Measurements from ENCODE around the gene TRIP13.

Gene TRIP13

DNA sequence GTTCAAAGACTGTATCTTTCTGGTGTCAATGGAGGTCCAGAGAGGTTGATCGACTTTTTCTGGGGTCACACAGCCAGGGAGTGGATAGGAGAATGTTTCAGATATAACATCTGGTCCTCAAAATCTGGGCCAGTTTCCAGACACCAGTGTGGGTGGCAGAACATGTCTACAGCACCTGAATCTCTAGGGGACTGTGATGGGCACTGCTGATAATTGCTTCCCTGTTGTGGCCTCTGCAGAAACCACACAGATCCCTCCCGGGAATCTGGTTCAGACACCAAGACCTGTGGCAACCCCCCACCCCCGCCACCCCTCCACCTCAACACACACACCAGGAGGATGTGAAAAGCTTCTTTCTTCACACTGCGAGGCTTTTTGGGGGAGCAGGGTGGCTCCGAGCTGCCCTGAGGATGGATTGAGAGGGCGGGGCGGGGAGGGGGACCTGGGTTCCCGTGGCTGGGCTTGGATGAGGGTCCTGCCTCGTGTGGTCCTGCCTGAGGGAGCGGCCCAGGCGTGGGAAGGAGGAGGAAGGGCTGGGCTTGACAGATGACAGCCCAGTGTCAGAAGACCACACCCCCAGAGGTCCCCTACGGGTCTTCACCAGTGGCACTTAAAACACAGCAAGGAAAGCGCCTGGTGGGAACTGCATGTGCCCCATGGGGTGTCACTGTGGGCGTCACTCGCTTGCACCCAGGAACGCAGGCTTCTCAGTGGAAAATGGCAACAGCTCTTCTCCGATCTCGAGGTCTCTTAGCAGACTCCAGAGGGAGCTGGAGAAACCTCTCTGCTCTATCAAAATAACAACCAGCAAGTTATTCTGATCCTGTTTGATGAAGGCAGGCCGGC, 55.2 kb downstream of the TRIP13 start:
- Histone ChIP-seq H3K9me3 (ENCODE audit: control insufficient read depth, insufficient read depth, low read depth, low read length) (no peaks in the 10 kb centered on the region), H3K4me1 (ENCODE audit: control insufficient read depth, insufficient read depth, low read length) (peaks cover 9% of the 10 kb centered on the region; the same call in 1 of the 2 replicates), H3K36me3 (ENCODE audit: control insufficient read depth in 2 of 2, insufficient read depth in 1 of 2, low read length in 2 of 2) (no peaks in the 10 kb centered on the region), H3K27ac (ENCODE audit: extremely low read depth, low read depth, low read length) (no peak overlapping the region), H3K4me3 (ENCODE audit: low read depth, low read length) (no peak overlapping the region)
- TF ChIP-seq ZNF768 (tag by site-specific recombination; IDR thresholded peaks at IDR 0.05) (0 out of 2 replicates have a peak, but pooled peaks have one; percentile 38), ZIC2 (tag by site-specific recombination; IDR thresholded peaks at IDR 0.05) (peak; percentile 79), ZBTB17 (tag by site-specific recombination; IDR thresholded peaks at IDR 0.05) (0 out of 2 replicates have a peak, but pooled peaks have one; percentile 19), ZNF174 (tag by site-specific recombination; IDR thresholded peaks at IDR 0.05) (no peak)
- TF ChIP-seq, protein P1, sequence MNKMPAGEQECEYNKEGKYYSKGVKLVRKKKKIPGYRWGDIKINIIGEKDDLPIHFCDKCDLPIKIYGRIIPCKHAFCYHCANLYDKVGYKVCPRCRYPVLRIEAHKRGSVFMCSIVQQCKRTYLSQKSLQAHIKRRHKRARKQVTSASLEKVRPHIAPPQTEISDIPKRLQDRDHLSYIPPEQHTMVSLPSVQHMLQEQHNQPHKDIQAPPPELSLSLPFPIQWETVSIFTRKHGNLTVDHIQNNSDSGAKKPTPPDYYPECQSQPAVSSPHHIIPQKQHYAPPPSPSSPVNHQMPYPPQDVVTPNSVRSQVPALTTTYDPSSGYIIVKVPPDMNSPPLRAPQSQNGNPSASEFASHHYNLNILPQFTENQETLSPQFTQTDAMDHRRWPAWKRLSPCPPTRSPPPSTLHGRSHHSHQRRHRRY (tag by site-specific recombination; IDR thresholded peaks at IDR 0.05), result no peak
- POLR2A ChIA-PET, result no interaction called here
- CTCF ChIA-PET, result interaction anchor here (0.6 to 3.4 kb wide), 9 partner anchors 20 to 226 kb away, joined by 3 to 14 read pairs (median 4); no protein-coding TSS in a partner anchor

DNA sequence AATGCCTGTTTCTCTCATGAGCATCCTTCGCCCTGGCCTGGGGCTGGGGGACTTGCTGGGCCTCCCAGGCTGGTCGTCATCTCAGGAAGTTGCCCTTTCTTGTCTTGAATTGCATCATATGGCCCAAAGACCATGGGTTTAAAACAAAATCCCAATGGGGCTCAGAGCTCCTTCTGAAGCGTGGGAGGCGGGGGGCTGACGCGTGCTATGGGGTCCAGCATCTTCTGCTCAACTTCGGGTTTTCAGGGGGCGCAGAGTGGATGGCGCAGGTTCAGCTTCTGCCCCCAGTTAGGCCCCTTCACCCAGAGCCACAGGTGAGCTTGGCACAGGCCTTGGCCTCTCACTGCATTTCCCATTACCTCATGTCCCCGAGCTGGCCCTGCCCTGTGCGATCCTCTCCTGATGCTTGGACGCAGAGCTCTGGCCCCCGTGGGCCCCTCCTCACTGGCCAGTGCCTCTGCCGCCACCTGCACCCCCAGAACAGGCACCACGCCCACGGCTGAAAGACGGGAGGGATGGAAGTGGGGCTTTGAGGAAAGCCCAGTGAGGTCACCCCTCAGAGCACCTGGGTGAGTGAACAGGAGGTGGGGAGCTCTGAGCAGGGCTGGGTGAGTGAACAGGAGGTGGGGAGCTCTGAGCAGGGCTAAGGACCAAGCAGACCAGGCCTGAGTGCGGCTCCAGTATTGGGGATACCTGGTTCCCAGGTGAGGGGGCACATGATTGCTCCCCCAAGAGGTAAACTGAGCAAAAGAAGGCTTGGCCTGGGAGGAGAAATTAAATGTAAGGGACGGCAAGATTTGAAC, 56.0 kb downstream of the TRIP13 start:
- CTCF ChIA-PET, result interaction anchor here (0.6 to 3.4 kb wide), 11 partner anchors 19 to 225 kb away, joined by 3 to 14 read pairs (median 4); no protein-coding TSS in a partner anchor
- no peak overlapping the region for H3K4me3 ChIP-seq (ENCODE audit: low read depth, low read length)
- no peaks in the 10 kb centered on the region for H3K36me3 ChIP-seq (ENCODE audit: control insufficient read depth in 2 of 2, insufficient read depth in 1 of 2, low read length in 2 of 2)
- no peaks in the 10 kb centered on the region for H3K9me3 ChIP-seq (ENCODE audit: control insufficient read depth, insufficient read depth, low read depth, low read length)
- peak; percentile 71 for TF ChIP-seq SCRT2 (tag by site-specific recombination; IDR thresholded peaks at IDR 0.05)
- no peak for TF ChIP-seq ZNF416 (tag by site-specific recombination; IDR thresholded peaks at IDR 0.05)
- H3K4me1 ChIP-seq (ENCODE audit: control insufficient read depth, insufficient read depth, low read length), result peaks cover 6% of the 10 kb centered on the region; the same call in 1 of the 2 replicates
- no peak overlapping the region for H3K27ac ChIP-seq (ENCODE audit: extremely low read depth, low read depth, low read length)
- POLR2A ChIA-PET, result no interaction called here

DNA sequence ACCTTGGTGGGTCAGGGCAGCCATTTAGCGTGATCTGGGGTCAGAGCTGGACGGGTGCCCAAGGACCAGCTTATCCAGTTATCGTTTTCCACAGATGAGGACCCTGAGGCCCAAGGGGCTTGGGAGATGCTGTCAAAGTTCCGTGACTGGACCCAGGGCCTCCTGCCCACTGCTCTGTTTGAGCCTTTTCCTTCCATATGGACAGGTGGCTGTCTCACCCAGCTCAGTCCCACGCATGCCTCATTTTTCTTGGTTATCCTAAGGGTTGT, 56.5 kb downstream of the TRIP13 start:
- Histone ChIP-seq H3K4me3 (ENCODE audit: low read depth, low read length) (no peak overlapping the region), H3K27ac (ENCODE audit: extremely low read depth, low read depth, low read length) (no peak overlapping the region), H3K9me3 (ENCODE audit: control insufficient read depth, insufficient read depth, low read depth, low read length) (no peaks in the 10 kb centered on the region), H3K4me1 (ENCODE audit: control insufficient read depth, insufficient read depth, low read length) (peaks cover 6% of the 10 kb centered on the region; the same call in 1 of the 2 replicates), H3K36me3 (ENCODE audit: control insufficient read depth in 2 of 2, insufficient read depth in 1 of 2, low read length in 2 of 2) (no peaks in the 10 kb centered on the region)
- ChIA-PET POLR2A (no interaction called here), CTCF (interaction anchor here (0.7 to 3.4 kb wide), 10 partner anchors 26 to 193 kb away, joined by 3 to 14 read pairs (median 4); no protein-coding TSS in a partner anchor)
- TF ChIP-seq, protein P2, sequence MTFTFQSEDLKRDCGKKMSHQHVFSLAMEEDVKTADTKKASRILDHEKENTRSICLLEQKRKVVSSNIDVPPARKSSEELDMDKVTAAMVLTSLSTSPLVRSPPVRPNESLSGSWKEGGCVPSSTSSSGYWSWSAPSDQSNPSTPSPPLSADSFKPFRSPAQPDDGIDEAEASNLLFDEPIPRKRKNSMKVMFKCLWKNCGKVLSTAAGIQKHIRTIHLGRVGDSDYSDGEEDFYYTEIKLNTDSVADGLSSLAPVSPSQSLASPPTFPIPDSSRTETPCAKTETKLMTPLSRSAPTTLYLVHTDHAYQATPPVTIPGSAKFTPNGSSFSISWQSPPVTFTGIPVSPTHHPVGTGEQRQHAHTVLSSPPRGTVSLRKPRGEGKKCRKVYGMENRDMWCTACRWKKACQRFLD (tag by site-specific recombination; IDR thresholded peaks at IDR 0.05), result no peak
- no peak for TF ChIP-seq ZBTB1 (tag by site-specific recombination; IDR thresholded peaks at IDR 0.05)
- no peak for TF ChIP-seq ZNF654 (tag by site-specific recombination; IDR thresholded peaks at IDR 0.05; ENCODE audit: low read depth)
- TF ChIP-seq SCRT2 (tag by site-specific recombination; IDR thresholded peaks at IDR 0.05), result no peak
- TF ChIP-seq ZNF132 (tag by site-specific recombination; IDR thresholded peaks at IDR 0.05; ENCODE audit: borderline replicate concordance), result no peak
- no peak for TF ChIP-seq ZNF677 (tag by site-specific recombination; IDR thresholded peaks at IDR 0.05)
- TF ChIP-seq, protein P3, sequence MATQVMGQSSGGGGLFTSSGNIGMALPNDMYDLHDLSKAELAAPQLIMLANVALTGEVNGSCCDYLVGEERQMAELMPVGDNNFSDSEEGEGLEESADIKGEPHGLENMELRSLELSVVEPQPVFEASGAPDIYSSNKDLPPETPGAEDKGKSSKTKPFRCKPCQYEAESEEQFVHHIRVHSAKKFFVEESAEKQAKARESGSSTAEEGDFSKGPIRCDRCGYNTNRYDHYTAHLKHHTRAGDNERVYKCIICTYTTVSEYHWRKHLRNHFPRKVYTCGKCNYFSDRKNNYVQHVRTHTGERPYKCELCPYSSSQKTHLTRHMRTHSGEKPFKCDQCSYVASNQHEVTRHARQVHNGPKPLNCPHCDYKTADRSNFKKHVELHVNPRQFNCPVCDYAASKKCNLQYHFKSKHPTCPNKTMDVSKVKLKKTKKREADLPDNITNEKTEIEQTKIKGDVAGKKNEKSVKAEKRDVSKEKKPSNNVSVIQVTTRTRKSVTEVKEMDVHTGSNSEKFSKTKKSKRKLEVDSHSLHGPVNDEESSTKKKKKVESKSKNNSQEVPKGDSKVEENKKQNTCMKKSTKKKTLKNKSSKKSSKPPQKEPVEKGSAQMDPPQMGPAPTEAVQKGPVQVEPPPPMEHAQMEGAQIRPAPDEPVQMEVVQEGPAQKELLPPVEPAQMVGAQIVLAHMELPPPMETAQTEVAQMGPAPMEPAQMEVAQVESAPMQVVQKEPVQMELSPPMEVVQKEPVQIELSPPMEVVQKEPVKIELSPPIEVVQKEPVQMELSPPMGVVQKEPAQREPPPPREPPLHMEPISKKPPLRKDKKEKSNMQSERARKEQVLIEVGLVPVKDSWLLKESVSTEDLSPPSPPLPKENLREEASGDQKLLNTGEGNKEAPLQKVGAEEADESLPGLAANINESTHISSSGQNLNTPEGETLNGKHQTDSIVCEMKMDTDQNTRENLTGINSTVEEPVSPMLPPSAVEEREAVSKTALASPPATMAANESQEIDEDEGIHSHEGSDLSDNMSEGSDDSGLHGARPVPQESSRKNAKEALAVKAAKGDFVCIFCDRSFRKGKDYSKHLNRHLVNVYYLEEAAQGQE (tag by site-specific recombination; IDR thresholded peaks at IDR 0.05), result no peak
- no peak for TF ChIP-seq ZBTB17 (tag by site-specific recombination; IDR thresholded peaks at IDR 0.05)
- no peak for TF ChIP-seq ZNF530 (tag by site-specific recombination; IDR thresholded peaks at IDR 0.05; ENCODE audit: low read depth)
- TF ChIP-seq ZNF311 (tag by site-specific recombination; IDR thresholded peaks at IDR 0.05; ENCODE audit: borderline replicate concordance), result no peak
- TF ChIP-seq ZBTB8A (tag by site-specific recombination; IDR thresholded peaks at IDR 0.05), result no peak
- TF ChIP-seq ZNF48 (tag by site-specific recombination; IDR thresholded peaks at IDR 0.05), result no peak
- TF ChIP-seq MZF1 (tag by site-specific recombination; IDR thresholded peaks at IDR 0.05; ENCODE audit: borderline replicate concordance), result no peak
- no peak for TF ChIP-seq ZNF416 (tag by site-specific recombination; IDR thresholded peaks at IDR 0.05)
- no peak for TF ChIP-seq SP2 (tag by site-specific recombination; IDR thresholded peaks at IDR 0.05)
- no peak for TF ChIP-seq ZNF214 (tag by site-specific recombination; IDR thresholded peaks at IDR 0.05; ENCODE audit: borderline replicate concordance)

All from HEK293 (cell line).